Measurements from ENCODE around the gene ABTB2. TPM values are rescaled to one million over a fixed set of nuclear protein-coding genes. Genes with fewer than 3 reads are reported as not detected.

Gene ABTB2
- total and polyA plus RNA-seq, 9 of the 15 experiments (the other 6 are each of a cell fraction or from before 2014, with no cell fraction given): 0.03 to 0.18 (median 0.12) TPM; not detected in 2

DNA sequence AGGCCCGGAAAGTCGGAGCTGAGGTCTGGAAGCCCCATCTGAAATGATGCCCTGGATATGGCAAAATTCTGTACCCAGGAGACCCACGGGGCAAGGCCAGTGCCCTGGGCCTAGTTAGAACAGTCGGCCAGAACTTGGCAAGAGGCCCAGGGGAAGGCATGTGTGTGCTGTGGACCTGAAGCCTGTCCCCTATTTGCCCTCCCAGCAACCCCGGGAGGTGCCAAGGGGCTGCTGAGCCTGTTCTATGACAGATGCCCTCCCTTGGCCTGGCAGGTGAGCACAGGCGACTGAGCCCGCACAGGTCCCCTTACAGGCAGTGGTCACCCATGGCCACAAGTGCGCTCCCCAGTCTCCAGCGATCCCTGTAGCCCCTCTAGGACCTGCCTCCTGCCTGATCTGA, 200.6 kb downstream of the ABTB2 start:
- no peak overlapping the region for H2AFZ ChIP-seq (ENCODE audit: low read depth, low read length)
- no peaks in the 10 kb centered on the region for H3K9me3 ChIP-seq (replicated peaks; ENCODE audit: control insufficient read depth, insufficient read depth, low read depth, low read length)
- intact Hi-C loops (cut with micrococcal nuclease) (no loop called here), in situ Hi-C loops (cut with MboI) (loop anchor here (25.0 kb wide), 1 partner anchor 320 kb away; no protein-coding TSS in a partner anchor)
- BruUV-seq (replicated peaks): no TSS peak
- no peak overlapping the region for H3K9ac ChIP-seq (ENCODE audit: insufficient read depth in 1 of 2, low read depth in 2 of 2, low read length in 2 of 2)
- no peak overlapping the region for H3K27ac ChIP-seq (ENCODE audit: extremely low read depth, low read depth, low read length)
- no peak for FAIRE-seq
- no peak for ATAC-seq
- no peaks in the 10 kb centered on the region for H3K9me1 ChIP-seq (ENCODE audit: control insufficient read depth, insufficient read depth, low read length)
- no peak overlapping the region for H3K4me2 ChIP-seq (ENCODE audit: insufficient read depth, low read length)
- POLR2A ChIA-PET: no interaction called here
- peaks cover 7 to 15% of the 10 kb centered on the region in 2 experiments; a peak in 4 of 5 replicates for H3K4me1 ChIP-seq (replicated peaks in 1 of 2; ENCODE audit: control insufficient read depth in 2 of 2, insufficient read depth in 2 of 2, low read length in 2 of 2)
- CTCF ChIA-PET (ENCODE audit: low intra/inter-chr PET ratio): no interaction called here
- 0 out of 5 replicates have a peak, but pooled peaks cover 0 to under 1% of the 10 kb centered on the region in 2 experiments for H3K27me3 ChIP-seq (ENCODE audit: control insufficient read depth in 2 of 2, insufficient read depth in 2 of 2, low read length in 2 of 2)
- peaks cover 30% of the 10 kb centered on the region; the same call in 1 of the 3 replicates for H3K36me3 ChIP-seq (ENCODE audit: control insufficient read depth, insufficient read depth, low read length)
- 0 out of 2 replicates have a peak, but pooled peaks cover 11% of the 10 kb centered on the region for H4K20me1 ChIP-seq (replicated peaks; ENCODE audit: control insufficient read depth, insufficient read depth, low read length)
- H3K79me2 ChIP-seq (ENCODE audit: control insufficient read depth, insufficient read depth, low read length): no peaks in the 10 kb centered on the region
- no peak overlapping the region for H3K4me3 ChIP-seq
- 94% methylated on average over 8 of the region's 9 CpGs for WGBS (ENCODE audit: insufficient coverage, low coverage, missing lambda C conversion rate)
- DNase-seq (ENCODE audit: extremely low read depth in 1 of 4, low spot score in 3 of 4): no peak
- TF ChIP-seq HDAC2 (IDR thresholded peaks at IDR 0.05) (no peak), ZNF354B (CRISPR knock-in tag; IDR thresholded peaks at IDR 0.05) (no peak), ZNF407 (IDR thresholded peaks at IDR 0.05; ENCODE audit: low read depth) (no peak), HDAC1 (IDR thresholded peaks at IDR 0.05) (no peak), ZNF140 (CRISPR knock-in tag; IDR thresholded peaks at IDR 0.05) (no peak), NFYB (IDR thresholded peaks at IDR 0.05; ENCODE audit: extremely low read depth, insufficient read length) (no peak), E2F3 (CRISPR knock-in tag; IDR thresholded peaks at IDR 0.05) (no peak), CXXC5 (CRISPR knock-in tag; IDR thresholded peaks at IDR 0.05) (no peak), CHD1 (IDR thresholded peaks at IDR 0.05; ENCODE audit: low read length) (no peak), ETS2 (tag; IDR thresholded peaks at IDR 0.05; ENCODE audit: borderline replicate concordance, poor library complexity, severe bottlenecking) (no peak), ZNF57 (CRISPR knock-in tag; IDR thresholded peaks at IDR 0.05) (no peak)
- TF ChIP-seq, protein P1, sequence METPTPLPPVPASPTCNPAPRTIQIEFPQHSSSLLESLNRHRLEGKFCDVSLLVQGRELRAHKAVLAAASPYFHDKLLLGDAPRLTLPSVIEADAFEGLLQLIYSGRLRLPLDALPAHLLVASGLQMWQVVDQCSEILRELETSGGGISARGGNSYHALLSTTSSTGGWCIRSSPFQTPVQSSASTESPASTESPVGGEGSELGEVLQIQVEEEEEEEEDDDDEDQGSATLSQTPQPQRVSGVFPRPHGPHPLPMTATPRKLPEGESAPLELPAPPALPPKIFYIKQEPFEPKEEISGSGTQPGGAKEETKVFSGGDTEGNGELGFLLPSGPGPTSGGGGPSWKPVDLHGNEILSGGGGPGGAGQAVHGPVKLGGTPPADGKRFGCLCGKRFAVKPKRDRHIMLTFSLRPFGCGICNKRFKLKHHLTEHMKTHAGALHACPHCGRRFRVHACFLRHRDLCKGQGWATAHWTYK (CRISPR knock-in tag; IDR thresholded peaks at IDR 0.05): no peak
- TF ChIP-seq, protein P2, sequence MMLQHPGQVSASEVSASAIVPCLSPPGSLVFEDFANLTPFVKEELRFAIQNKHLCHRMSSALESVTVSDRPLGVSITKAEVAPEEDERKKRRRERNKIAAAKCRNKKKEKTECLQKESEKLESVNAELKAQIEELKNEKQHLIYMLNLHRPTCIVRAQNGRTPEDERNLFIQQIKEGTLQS (IDR thresholded peaks at IDR 0.05): no peak
- TF ChIP-seq, protein P2 (CRISPR knock-in tag; conservative IDR thresholded peaks at IDR 0.05): no peak

Data from K562 (cell line).